NCI-H2081 (cell line): ENCODE measurements around the gene RAD9A.

Source experiments
- DNase-seq, 2 experiments: peaks; one replicate each; lab custom pipeline; 2025; lab: John Stamatoyannopoulos, UW

The RAD9A gene

DNA sequence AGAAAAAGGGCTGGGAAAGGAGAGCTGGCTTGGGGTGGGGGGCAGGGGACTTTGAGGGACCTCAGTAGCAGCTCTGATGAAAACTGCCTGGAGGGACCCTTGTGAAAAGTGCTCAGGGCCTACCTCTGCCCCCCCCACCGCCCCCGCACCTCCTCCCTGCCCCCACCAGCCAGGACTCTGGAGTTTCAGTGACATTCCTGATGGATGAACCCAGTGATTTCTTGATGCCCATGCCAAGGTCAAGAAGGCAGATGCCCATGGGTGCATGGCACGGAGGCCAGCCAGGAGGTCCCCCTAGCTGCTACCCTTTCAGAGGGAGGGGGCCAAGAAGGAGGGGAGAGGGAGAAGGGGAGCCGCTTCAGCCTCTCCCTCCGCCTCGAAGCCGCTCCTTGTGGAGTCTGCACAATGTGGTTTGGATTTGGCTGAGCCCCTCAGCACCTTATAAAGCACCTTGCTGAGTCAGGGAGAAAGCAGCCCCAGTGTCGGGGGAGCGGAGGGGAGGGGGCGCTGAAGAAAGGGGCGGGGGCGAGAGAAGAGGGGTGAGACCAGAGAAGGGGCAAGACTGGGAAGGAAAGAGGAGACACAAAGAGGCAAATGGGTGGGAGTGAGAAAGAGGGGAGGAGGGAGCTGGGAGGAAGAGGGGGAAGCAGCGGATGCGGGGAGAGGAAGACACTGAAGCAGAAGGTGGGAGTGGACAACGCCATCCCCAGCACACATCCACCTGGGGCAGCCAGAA is 16.3 kb upstream of the RAD9A start:
- DNase-seq, result no peak

- DNase-seq, result no peak
These were observed 15.5 kb upstream of the RAD9A start for GRCh38 chr11:67376063-67376820.

DNA sequence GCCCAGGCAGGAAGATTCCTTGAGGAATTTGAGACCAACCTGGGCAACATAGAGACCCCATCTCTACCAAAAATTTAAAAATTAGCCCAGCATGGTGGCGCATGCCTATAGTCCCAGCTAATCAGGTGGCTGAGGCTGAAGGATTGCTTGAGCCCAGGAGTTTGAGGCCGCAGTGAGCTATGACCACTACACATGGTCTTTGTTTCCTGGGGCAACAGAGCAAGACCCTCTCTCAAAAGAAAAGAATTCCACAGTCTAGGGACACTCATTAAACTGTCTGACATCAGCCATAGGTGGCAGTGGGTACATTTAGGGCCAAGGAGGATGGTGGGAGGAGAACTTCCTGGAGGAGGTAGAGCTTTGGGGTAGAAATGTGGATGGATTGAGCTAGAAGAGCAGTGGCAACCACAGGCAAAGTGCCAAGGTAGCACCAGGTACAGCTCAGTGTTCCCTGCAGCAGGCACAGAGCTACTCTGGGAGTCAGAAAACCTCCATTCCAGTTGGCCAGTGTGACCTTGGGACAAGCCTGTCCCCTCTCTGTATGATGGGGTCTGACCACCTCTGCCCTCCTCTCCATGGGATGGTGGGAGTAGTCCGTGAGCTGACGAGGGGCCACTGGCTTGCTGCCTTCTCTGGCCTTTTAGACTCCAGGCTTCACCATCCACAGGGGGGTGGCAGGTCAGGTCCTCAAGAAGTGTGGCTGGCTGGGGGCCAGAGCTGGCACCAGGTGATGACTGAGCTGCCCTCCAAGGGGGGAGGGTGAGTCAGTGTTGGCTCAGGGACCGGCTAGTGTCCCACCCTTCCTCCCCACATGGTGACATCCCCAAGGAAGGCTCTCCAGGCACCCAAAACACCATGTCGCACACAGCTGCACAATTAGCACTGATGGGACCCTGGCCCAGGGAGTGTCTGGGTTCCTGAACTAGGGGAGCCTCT is 14.6 kb upstream of the RAD9A start:
- DNase-seq, result no peak

- DNase-seq, result no peak
These were observed 13.2 kb upstream of the RAD9A start for GRCh38 chr11:67378544-67378943.

DNA sequence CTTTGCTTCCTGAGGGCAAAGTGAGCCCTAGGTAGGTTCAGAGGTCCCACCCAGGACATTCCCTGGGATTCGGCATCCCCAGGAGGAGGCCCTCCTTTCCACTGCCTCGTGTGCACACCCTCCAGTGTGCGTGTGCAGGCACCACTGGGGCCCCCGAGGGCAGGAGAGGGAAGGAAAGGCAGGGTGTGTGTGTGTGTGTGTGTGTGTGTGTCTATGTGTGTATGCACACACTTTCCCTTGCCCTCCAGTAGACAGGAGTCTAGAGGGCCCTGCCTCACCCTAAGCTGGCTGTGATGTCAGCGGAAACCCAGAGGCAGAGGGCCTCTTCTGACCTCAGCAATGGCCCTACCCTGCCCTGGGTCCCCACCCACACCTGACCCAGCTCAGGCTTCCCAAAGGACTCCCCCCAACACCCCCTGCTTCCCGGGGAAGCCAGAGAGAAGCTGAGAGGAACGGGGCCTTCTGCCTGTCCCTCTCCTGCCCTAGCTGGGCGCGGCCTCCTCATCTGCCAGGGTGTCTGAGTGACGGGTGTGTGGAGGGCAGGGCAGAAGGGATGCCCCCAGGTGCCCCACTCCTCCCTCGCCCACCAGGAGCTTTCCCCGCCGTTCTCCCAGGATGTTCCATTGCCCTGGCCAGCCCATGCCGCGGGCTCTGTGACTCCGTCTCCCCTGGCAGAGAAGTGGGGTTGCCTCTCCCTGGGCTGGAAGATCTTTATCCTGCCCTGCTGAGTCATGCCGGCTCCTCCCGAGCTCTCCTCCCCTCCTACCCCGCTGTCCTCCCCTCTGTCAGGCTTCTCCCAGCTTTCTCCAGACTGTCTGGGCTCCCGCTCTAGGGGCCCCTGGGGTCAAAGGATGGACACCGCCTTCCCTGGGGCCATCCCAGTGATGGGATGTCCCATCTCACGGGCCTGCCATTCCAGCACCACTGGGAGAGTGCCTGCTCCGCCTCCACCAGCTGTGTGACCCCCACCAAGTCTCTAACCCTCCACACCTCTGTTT is 12.4 kb upstream of the RAD9A start:
- no peak for DNase-seq

DNA sequence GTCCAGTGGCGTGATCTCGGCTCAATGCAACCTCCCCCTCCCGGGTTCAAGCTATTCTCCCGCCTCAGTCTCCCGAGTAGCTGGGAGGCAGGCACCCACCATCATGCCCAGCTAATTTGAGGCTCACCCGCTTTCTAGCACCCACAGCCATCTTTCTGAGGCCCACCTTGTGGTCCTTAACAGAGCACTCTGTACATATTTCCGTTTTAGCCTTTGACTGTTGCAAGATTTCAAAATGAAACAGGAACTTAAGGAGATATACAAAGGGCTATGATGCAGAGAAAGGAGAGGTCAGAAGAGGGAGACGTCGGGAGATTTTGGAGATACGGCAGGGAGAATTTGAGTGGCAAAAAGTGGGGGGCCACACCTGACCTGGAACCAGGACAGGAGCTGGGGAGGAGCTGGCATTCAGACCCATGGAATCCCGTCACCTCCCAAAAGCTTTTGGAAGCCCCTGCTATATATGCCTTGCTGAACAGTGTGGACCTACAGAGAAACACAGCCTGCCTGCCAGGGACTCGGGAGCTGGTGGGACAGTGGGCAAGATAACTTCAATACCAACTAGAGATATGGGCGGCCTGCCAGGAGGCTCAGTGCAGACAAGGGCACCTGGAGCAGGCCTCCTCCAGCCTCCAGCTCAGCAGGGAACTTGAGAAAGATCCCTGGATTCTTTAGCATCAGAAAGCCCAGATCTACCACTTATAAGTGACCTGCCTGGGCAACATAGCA is 10.4 kb upstream of the RAD9A start:
- no peak for DNase-seq

DNA sequence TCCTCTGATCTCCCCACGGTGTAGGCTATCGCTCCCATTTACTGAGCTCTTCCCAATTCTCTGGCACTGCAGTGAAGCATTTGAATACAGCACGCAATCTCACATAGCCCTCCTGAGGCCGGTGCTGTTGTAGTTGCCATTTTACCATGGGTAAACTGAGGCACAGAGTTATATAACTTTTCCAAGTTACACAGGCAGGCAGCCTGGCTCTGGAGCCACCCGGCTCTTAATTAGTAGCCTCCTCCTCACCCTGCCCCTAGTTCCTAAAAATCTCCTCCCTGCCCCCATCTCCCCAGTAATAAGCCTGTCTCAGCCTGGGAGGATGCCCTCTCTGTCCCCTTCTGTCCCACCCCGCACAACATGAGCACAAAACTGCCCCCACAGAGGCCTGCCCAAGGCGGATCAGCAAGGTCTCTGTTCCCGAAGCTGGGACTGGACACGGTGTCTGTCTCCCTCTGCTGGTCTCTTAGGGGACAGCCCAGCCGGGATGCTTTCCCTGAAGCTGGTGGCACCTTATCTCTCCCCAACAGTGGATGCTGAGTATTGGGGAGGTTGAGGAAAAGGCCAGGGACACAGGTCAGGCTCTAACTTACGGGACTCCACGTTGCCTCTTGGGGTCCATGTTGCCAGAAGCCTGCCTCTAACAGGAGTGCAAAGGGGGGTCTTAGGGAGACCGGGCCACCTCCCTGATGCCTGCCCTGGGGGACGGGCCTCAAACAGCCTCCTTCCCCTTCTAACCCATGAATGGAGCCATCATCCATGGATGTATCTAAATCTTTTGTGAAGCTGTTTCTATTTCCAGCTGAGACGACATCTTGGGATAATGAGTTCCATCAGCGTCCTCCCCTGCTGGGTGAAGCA is 9.3 kb upstream of the RAD9A start:
- DNase-seq, result peak; percentile 61 to 63

DNA sequence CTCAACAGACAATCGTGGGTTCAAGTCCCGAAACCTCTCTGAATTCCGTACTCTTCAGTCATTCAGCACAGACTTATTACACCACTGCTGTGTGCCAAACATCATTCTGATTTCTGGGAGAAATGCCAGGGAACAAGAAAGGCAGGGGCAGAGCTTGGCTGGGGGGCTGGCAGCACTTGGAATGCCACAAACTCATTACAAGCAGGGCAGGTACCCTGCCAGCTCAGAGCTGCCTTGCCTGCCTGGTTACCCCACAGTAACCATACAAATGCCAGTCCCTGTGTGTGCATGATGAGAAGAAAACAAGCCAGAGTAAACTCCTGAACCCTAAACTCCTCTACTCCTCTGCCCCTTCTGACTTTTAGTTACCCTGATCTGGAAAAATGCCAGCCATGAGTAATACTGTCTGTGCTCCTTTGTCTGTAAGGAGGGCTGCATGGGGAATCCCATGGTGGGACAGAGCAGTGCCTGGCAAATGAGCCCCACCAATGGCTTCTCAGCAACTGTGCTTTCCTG is 6.9 kb upstream of the RAD9A start:
- peak in 1 of 2 experiments; percentile 28 for DNase-seq

- no peak for DNase-seq
These were observed 4.7 kb upstream of the RAD9A start for GRCh38 chr11:67387069-67387468.

DNA sequence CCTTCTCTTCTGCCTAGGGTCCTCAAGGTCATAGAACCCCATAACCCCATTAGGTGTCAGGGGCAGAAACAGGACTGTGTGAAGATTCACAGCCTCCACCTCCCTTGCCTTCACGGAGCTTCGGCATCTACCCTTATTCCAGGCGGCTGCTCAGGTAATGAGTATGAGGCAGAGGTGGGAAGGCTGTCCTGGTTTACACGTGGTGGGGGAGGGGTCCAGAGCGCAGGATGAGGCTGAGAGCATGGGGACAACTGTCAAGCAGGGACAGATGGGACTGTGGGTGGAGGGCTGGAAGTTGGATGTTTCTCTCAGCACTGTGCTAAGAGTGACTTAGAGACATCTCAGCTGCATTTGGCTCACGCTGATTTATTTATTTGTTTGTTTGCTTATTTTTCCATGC is 4.3 kb upstream of the RAD9A start:
- DNase-seq, result no peak

GRCh38 chr11:67389477-67389876 is 2.3 kb upstream of the RAD9A start:
- DNase-seq, result peak; percentile 23 to 25

GRCh38 chr11:67390947-67391303 is 861 bp upstream of the RAD9A start:
- DNase-seq, result no peak

DNA sequence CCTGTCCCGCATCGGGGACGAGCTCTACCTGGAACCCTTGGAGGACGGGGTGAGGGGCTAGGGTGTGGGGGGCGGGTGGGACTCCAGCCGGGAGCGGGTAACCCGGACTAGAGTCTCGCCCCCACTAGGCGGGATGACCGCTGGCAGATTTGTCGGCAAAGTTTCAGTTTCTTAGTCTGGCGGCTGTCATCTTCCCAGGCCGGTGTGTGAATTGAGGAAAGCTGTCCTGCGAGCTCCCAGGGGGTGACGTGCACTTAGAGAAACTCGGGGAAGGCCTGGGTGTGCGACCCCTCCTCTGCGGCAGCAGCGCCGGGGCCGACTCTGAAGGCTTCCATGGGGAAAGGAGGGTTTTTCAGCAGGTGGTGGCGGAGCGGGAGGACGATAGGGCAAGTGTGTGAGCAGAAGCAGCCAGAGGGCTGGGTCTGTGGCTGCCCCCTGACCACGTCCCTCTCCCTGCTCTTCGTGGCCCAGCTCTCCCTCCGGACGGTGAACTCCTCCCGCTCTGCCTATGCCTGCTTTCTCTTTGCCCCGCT is 463 bp downstream of the RAD9A start:
- DNase-seq, result no peak

GRCh38 chr11:67393437-67393836 is 1.7 kb downstream of the RAD9A start:
- DNase-seq, result no peak

GRCh38 chr11:67393990-67394389 is 2.2 kb downstream of the RAD9A start:
- DNase-seq, result no peak

- DNase-seq, result no peak
These were observed 3.9 kb downstream of the RAD9A start for GRCh38 chr11:67395555-67396258.

GRCh38 chr11:67396259-67396581 is 4.4 kb downstream of the RAD9A start:
- DNase-seq, result no peak

DNA sequence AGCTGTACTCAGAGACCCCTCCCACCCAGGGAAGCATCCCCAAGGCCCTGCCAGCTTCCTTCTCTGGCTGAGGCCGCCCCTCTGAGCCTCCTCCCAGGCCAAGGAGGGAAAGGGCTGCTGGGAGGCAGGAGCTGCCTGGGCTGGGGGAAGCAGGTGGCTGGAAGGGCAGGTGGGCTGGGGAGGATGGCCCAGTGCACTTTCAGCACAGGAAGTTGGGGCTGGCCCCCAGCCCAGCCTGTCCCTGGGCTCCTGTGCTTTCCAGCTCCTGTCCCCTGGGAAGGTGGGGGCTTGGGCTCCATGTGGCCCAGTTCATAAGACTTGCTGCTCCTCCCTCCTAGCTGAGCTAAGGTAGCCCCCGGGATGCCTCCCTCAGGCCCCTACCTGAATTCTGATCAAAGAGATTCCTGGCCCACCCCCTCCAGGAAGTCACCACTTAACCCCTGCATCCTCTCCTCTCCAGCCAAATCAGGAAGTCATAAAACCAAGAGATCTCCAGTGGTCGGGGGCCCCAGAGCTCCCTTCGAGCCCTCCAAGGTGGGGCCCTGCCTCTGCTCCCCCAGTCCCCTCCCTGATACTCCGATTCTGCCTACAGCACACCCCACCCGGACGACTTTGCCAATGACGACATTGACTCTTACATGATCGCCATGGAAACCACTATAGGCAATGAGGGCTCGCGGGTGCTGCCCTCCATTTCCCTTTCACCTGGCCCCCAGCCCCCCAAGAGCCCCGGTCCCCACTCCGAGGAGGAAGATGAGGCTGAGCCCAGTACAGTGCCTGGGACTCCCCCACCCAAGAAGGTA is 5.0 kb downstream of the RAD9A start:
- no peak for DNase-seq
